ENCODE results near the gene LDB2. TPM values are rescaled to one million over a fixed set of nuclear protein-coding genes. Genes with fewer than 3 reads are reported as not detected.
"Not testable (repeated sequence)": the region's sequence is repeated elsewhere in the genome, so short reads cannot be mapped to it uniquely, and the experiment has no call there.

LDB2 gene
- total and polyA plus RNA-seq, 2 donors from 2014 or later: 26.9 to 59.9 TPM

- Histone ChIP-seq H3K27me3 (ENCODE audit: control insufficient read depth, insufficient read depth, low read length) (no peaks in the 10 kb centered on the region), H3K27ac (ENCODE audit: low read depth in 2 of 2, low read length in 2 of 2) (no peak overlapping the region), H3K9me3 (ENCODE audit: control insufficient read depth in 2 of 3, insufficient read depth in 1 of 3, low read length in 3 of 3) (no peaks in the 10 kb centered on the region), H3K36me3 (ENCODE audit: control insufficient read depth in 2 of 3, insufficient read depth in 3 of 3, low read length in 3 of 3) (no peaks in the 10 kb centered on the region), H3K4me3 (ENCODE audit: low read length in 3 of 3) (no peak overlapping the region), H3K4me1 (ENCODE audit: control insufficient read depth in 2 of 3, insufficient read depth in 2 of 3, low read depth in 1 of 3, low read length in 3 of 3) (peaks cover 0 to 4% (median 0%) of the 10 kb centered on the region in 3 donors), H3K9ac (ENCODE audit: low read length in 3 of 3) (no peak overlapping the region)
- no peak for FAIRE-seq
- no peak for DNase-seq
- TF ChIP-seq CTCF (IDR thresholded peaks at IDR 0.05; ENCODE audit: borderline replicate concordance, extremely low read depth, insufficient read depth): no peak
- intact Hi-C loops (cut with DNase I): no loop called here
Measured at GRCh38 chr4:16530688-16531635, 367.5 kb downstream of the LDB2 start.

GRCh38 chr4:16524911-16525554, 373.4 kb downstream of the LDB2 start:
- Histone ChIP-seq H3K27me3 (ENCODE audit: control insufficient read depth, insufficient read depth, low read length) (no peaks in the 10 kb centered on the region), H3K9ac (ENCODE audit: low read length in 3 of 3) (no peak overlapping the region), H3K27ac (ENCODE audit: low read depth in 2 of 2, low read length in 2 of 2) (no peak overlapping the region), H3K9me3 (ENCODE audit: control insufficient read depth in 2 of 3, insufficient read depth in 1 of 3, low read length in 3 of 3) (no peaks in the 10 kb centered on the region), H3K4me1 (ENCODE audit: control insufficient read depth in 2 of 3, insufficient read depth in 2 of 3, low read depth in 1 of 3, low read length in 3 of 3) (no peaks in the 10 kb centered on the region), H3K36me3 (ENCODE audit: control insufficient read depth in 2 of 3, insufficient read depth in 3 of 3, low read length in 3 of 3) (no peaks in the 10 kb centered on the region), H3K4me3 (ENCODE audit: low read length in 3 of 3) (no peak overlapping the region)
- intact Hi-C loops (cut with DNase I): no loop called here
- DNase-seq (no peak), FAIRE-seq (no peak)
- TF ChIP-seq CTCF (IDR thresholded peaks at IDR 0.05; ENCODE audit: borderline replicate concordance, extremely low read depth, insufficient read depth): no peak

DNA sequence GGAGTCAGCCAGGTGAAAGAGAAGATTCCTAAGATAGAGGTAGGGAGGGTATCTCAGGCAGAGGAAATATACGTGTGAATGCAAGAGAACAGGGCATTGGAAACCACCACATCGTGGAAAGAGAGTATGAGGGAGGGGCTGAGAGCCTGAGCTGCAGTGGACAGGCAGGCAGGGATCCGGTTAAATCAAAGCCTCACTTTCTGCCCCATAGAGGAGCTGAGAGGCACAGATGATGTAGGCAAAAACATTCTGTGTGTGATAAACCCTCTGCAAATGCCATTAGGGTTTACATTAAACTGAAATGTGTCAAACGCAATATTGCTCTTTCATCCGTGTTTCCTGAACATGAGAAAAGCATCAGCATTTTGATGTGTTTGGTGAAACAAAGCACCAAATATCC, 374.0 kb downstream of the LDB2 start:
- FAIRE-seq (no peak), DNase-seq (no peak)
- no peak overlapping the region for H3K27ac ChIP-seq (ENCODE audit: low read depth in 2 of 2, low read length in 2 of 2)
- intact Hi-C loops (cut with DNase I): no loop called here
- TF ChIP-seq CTCF (IDR thresholded peaks at IDR 0.05; ENCODE audit: borderline replicate concordance, extremely low read depth, insufficient read depth): no peak
- H3K9ac ChIP-seq (ENCODE audit: low read length in 3 of 3): no peak overlapping the region
- no peaks in the 10 kb centered on the region for H3K4me1 ChIP-seq (ENCODE audit: control insufficient read depth in 2 of 3, insufficient read depth in 2 of 3, low read depth in 1 of 3, low read length in 3 of 3)
- no peaks in the 10 kb centered on the region for H3K27me3 ChIP-seq (ENCODE audit: control insufficient read depth, insufficient read depth, low read length)
- H3K9me3 ChIP-seq (ENCODE audit: control insufficient read depth in 2 of 3, insufficient read depth in 1 of 3, low read length in 3 of 3): no peaks in the 10 kb centered on the region
- no peaks in the 10 kb centered on the region for H3K36me3 ChIP-seq (ENCODE audit: control insufficient read depth in 2 of 3, insufficient read depth in 3 of 3, low read length in 3 of 3)
- H3K4me3 ChIP-seq (ENCODE audit: low read length in 3 of 3): no peak overlapping the region

GRCh38 chr4:16523526-16523925, 374.9 kb downstream of the LDB2 start:
- H3K9ac ChIP-seq (ENCODE audit: low read length in 3 of 3); H3K27ac ChIP-seq (ENCODE audit: low read depth in 2 of 2, low read length in 2 of 2); FAIRE-seq; H3K4me1 ChIP-seq (ENCODE audit: control insufficient read depth in 2 of 3, insufficient read depth in 2 of 3, low read depth in 1 of 3, low read length in 3 of 3); H3K4me3 ChIP-seq (ENCODE audit: low read length in 3 of 3); H3K9me3 ChIP-seq (ENCODE audit: control insufficient read depth in 2 of 3, insufficient read depth in 1 of 3, low read length in 3 of 3); H3K36me3 ChIP-seq (ENCODE audit: control insufficient read depth in 2 of 3, insufficient read depth in 3 of 3, low read length in 3 of 3); intact Hi-C loops (cut with DNase I); H3K27me3 ChIP-seq (ENCODE audit: control insufficient read depth, insufficient read depth, low read length); DNase-seq: not testable (repeated sequence)

Measured in kidney (tissue), 14 donors.